Measurements from ENCODE around the gene PICALM.
"Not testable (repeated sequence)": the region's sequence is repeated elsewhere in the genome, so short reads cannot be mapped to it uniquely, and the experiment has no call there.

The PICALM gene

GRCh38 chr11:85941380-85941973 is 127.4 kb downstream of the PICALM start:
- peak; percentile 30 for DNase-seq (ENCODE audit: low read depth, low spot score)

GRCh38 chr11:85939099-85940015 is 129.5 kb downstream of the PICALM start:
- DNase-seq (ENCODE audit: low read depth, low spot score) = no peak

- DNase-seq (ENCODE audit: low read depth, low spot score) = no peak
Observed at GRCh38 chr11:85937835-85938234, 131.0 kb downstream of the PICALM start.

- DNase-seq (ENCODE audit: low read depth, low spot score) = no peak
Observed at GRCh38 chr11:85935751-85936150, 133.1 kb downstream of the PICALM start.

GRCh38 chr11:85934596-85935169 is 134.2 kb downstream of the PICALM start:
- no peak for DNase-seq (ENCODE audit: low read depth, low spot score)

GRCh38 chr11:85930879-85931366 is 138.0 kb downstream of the PICALM start:
- DNase-seq (ENCODE audit: low read depth, low spot score) = no peak

- DNase-seq (ENCODE audit: low read depth, low spot score) = not testable (repeated sequence)
Observed at GRCh38 chr11:85926653-85927214, 142.2 kb downstream of the PICALM start.

- no peak for DNase-seq (ENCODE audit: low read depth, low spot score)
Observed at GRCh38 chr11:85923455-85923854, 145.4 kb downstream of the PICALM start.

- no peak for DNase-seq (ENCODE audit: low read depth, low spot score)
Observed at GRCh38 chr11:85922367-85922766, 146.5 kb downstream of the PICALM start.

- no peak for DNase-seq (ENCODE audit: low read depth, low spot score)
Observed at GRCh38 chr11:85918910-85919794, 149.7 kb downstream of the PICALM start.

- no peak for DNase-seq (ENCODE audit: low read depth, low spot score)
Observed at GRCh38 chr11:85914425-85914824, 154.5 kb downstream of the PICALM start.

GRCh38 chr11:85913513-85913912 is 155.4 kb downstream of the PICALM start:
- DNase-seq (ENCODE audit: low read depth, low spot score) = no peak

- no peak for DNase-seq (ENCODE audit: low read depth, low spot score)
Observed at GRCh38 chr11:85912414-85912813, 156.5 kb downstream of the PICALM start.
